Omental fat pad (tissue), 4 donors: ENCODE measurements around the gene GRID1. TPM values are rescaled to one million over a fixed set of nuclear protein-coding genes. Genes with fewer than 3 reads are reported as not detected.

Experiments
- ATAC-seq: fragments of 150-250 bp; one replicate; pipeline ENCODE4 v1.9.1; 2016; ENCODE audit warnings: mild to moderate bottlenecking, moderate library complexity; ENCODE audit not compliant: low FRiP score
- DNase-seq: peaks from one replicate; pipeline ENCODE4 v3.0.0-alpha.2; 2019; ENCODE audit warnings: low spot score
- CTCF ChIP-seq, 3 donors: fragments of 450-650 bp; IDR thresholded peaks; one replicate each; pipeline ENCODE4 v1.5.1; 2016 to 2017; ENCODE audit warnings: antibody characterized with exemption in 3 of 3, mild to moderate bottlenecking in 3 of 3, moderate library complexity in 2 of 3
- total RNA-seq, 4 donors: library from RNA; depleted of rRNA; stranded (reverse); fragments of >200 nt; gene quantifications; one replicate each; pipeline ENCODE4 v1.1.0, GENCODE V29; 2016

The GRID1 gene
- total RNA-seq, 4 donors from 2014 or later, result 1.5 to 3.5 (median 2.4) TPM

GRCh38 chr10:86091216-86091615, 275.4 kb downstream of the GRID1 start:
- no peak for TF ChIP-seq CTCF (IDR thresholded peaks at IDR 0.05)
- DNase-seq (no peak), ATAC-seq (no peak)

- ATAC-seq, result no peak
- TF ChIP-seq CTCF (IDR thresholded peaks at IDR 0.05), result no peak
- no peak for DNase-seq
These were observed 275.8 kb downstream of the GRID1 start for GRCh38 chr10:86090807-86091206.

- no peak for DNase-seq
- no peak for ATAC-seq
- no peak for TF ChIP-seq CTCF (IDR thresholded peaks at IDR 0.05)
These were observed 278.9 kb downstream of the GRID1 start for GRCh38 chr10:86087716-86088115.

GRCh38 chr10:86086418-86086817, 280.2 kb downstream of the GRID1 start:
- no peak for DNase-seq
- no peak for TF ChIP-seq CTCF (IDR thresholded peaks at IDR 0.05)
- no peak for ATAC-seq

GRCh38 chr10:86085686-86086085, 280.9 kb downstream of the GRID1 start:
- ATAC-seq, result no peak
- no peak for DNase-seq

GRCh38 chr10:86085136-86085535, 281.5 kb downstream of the GRID1 start:
- ATAC-seq (no peak), DNase-seq (no peak)
- no peak for TF ChIP-seq CTCF (IDR thresholded peaks at IDR 0.05)

More at GRCh38 chr10:86085686-86086085, 280.9 kb downstream of the GRID1 start:
- no peak for TF ChIP-seq CTCF (IDR thresholded peaks at IDR 0.05)

- TF ChIP-seq CTCF (IDR thresholded peaks at IDR 0.05), result no peak
- DNase-seq, result no peak
These were observed 282.0 kb downstream of the GRID1 start for GRCh38 chr10:86084585-86084984.

More at GRCh38 chr10:86084585-86084984, 282.0 kb downstream of the GRID1 start:
- ATAC-seq, result no peak
